Upper lobe of left lung (tissue), 6 donors: ENCODE measurements around the gene KRT27. TPM values are rescaled to one million over a fixed set of nuclear protein-coding genes. Genes with fewer than 3 reads are reported as not detected.

Experiments used
- ATAC-seq, 2 donors: fragments of 200-7000 bp; cut with Tn5 transposase; one replicate each; pipeline ENCODE4 v1.9.1; 2022; ENCODE audit warnings: mild to moderate bottlenecking in 2 of 2, moderate library complexity in 2 of 2; ENCODE audit not compliant: low FRiP score in 2 of 2
- DNase-seq, 2 donors: peaks; one replicate each; pipeline ENCODE4 v3.0.0-alpha.2; 2019 to 2020
- H3K27ac ChIP-seq, 4 donors: fragments of 200-600 bp; sonication (generic); one replicate each; pipeline ENCODE4 v1.5.1; 2016 to 2019
- H3K27me3 ChIP-seq, 4 donors: fragments of 200-600 bp; sonication (generic); one replicate each; pipeline ENCODE4 v1.5.1; 2017 to 2019
- H3K36me3 ChIP-seq, 4 donors: fragments of 200-600 bp; sonication (generic); one replicate each; pipeline ENCODE4 v1.5.1; 2016 to 2019
- H3K4me1 ChIP-seq, 4 donors: fragments of 200-600 bp; sonication (generic); one replicate each; pipeline ENCODE4 v1.5.1; 2018 to 2019
- H3K4me3 ChIP-seq, 4 donors: fragments of 200-600 bp; sonication (generic); one replicate each; pipeline ENCODE4 v1.5.1; 2017 to 2019; ENCODE audit warnings: mild to moderate bottlenecking in 2 of 4, moderate library complexity in 1 of 4
- H3K9me3 ChIP-seq, 4 donors: fragments of 200-600 bp; sonication (generic); one replicate each; pipeline ENCODE4 v1.5.1; 2018 to 2019
- CTCF ChIP-seq, 6 experiments: fragments of 450-650 bp in 4 of 6; fragments of 200-600 bp in 2 of 6; sonication (generic) in 2 of 6; IDR thresholded peaks; one replicate each; pipeline ENCODE4 v1.5.1; 2016 to 2019; ENCODE audit warnings: antibody characterized with exemption in 6 of 6
- EP300 ChIP-seq, 4 donors: sonication (generic); formaldehyde crosslinking; IDR thresholded peaks; one replicate each; pipeline ENCODE4 v1.5.1; 2017; ENCODE audit warnings: antibody characterized with exemption in 4 of 4, control low read depth in 2 of 4
- POLR2A ChIP-seq, 4 donors: fragments of 450-650 bp; IDR thresholded peaks; one replicate each; pipeline ENCODE4 v1.5.1; 2016 to 2017; ENCODE audit warnings: antibody characterized with exemption in 4 of 4, mild to moderate bottlenecking in 2 of 4
- POLR2AphosphoS5 ChIP-seq, 2 donors: sonication (generic); formaldehyde crosslinking; IDR thresholded peaks; one replicate each; pipeline ENCODE4 v1.5.1; 2017; ENCODE audit warnings: antibody characterized with exemption in 2 of 2
- WGBS, 2 donors: methylation state at CpG; one replicate each; pipeline ENCODE4 v1.1.5; 2017 to 2018; 5-methylcytosine and 5-hydroxymethylcytosine counted together
- total RNA-seq, 6 donors: library from RNA; depleted of rRNA in 4 of 6; stranded (reverse); fragments of >200 nt in 4 of 6; gene quantifications; one replicate each; pipeline versions ENCODE4 v1.1.0 to v1.2.1, GENCODE V29; 2016 to 2021
- donor health status: DM: no; HTN: no; CAD: no; lungs with moderate emphysema.
- donor health status: DM: no; HTN: yes; CAD: no; lungs with severe emphysema.

Gene KRT27
- total RNA-seq, 6 donors from 2014 or later, result 0.24 to 1.4 (median 0.65) TPM; not detected in 2

- DNase-seq, result no peak
- no peaks in the 10 kb centered on the region for H3K4me1 ChIP-seq
- no peak for TF ChIP-seq EP300 (IDR thresholded peaks at IDR 0.05)
- no peak for TF ChIP-seq POLR2AphosphoS5 (IDR thresholded peaks at IDR 0.05)
- no peak for TF ChIP-seq POLR2A (IDR thresholded peaks at IDR 0.05)
- TF ChIP-seq CTCF (IDR thresholded peaks at IDR 0.05), result no peak
- H3K27ac ChIP-seq, result no peak overlapping the region
- WGBS, 2 donors, result 81 to 83% methylated on average over 2 of the region's 2 CpGs
- peaks cover 4 to 19% (median 15%) of the 10 kb centered on the region in 4 donors for H3K9me3 ChIP-seq
- H3K4me3 ChIP-seq, result no peak overlapping the region
- H3K27me3 ChIP-seq, result no peaks in the 10 kb centered on the region
- no peaks in the 10 kb centered on the region for H3K36me3 ChIP-seq
- no peak for ATAC-seq
These were observed 16.7 kb downstream of the KRT27 start for GRCh38 chr17:40765657-40766056.

GRCh38 chr17:40763752-40764151 is 18.6 kb downstream of the KRT27 start:
- ATAC-seq, result no peak
- peaks cover 18 to 34% (median 28%) of the 10 kb centered on the region in 4 donors for H3K9me3 ChIP-seq
- no peaks in the 10 kb centered on the region for H3K36me3 ChIP-seq
- no peaks in the 10 kb centered on the region for H3K4me1 ChIP-seq
- no peak for DNase-seq
- no peaks in the 10 kb centered on the region for H3K27me3 ChIP-seq
- WGBS, 2 donors, result 81 to 91% methylated on average over 1 of the region's 1 CpG
- no peak for TF ChIP-seq POLR2AphosphoS5 (IDR thresholded peaks at IDR 0.05)
- H3K27ac ChIP-seq, result no peak overlapping the region
- H3K4me3 ChIP-seq, result no peak overlapping the region

GRCh38 chr17:40760105-40761016 is 22.0 kb downstream of the KRT27 start:
- no peak for ATAC-seq
- Histone ChIP-seq H3K4me3 (no peak overlapping the region), H3K27me3 (no peaks in the 10 kb centered on the region), H3K36me3 (no peaks in the 10 kb centered on the region), H3K27ac (no peak overlapping the region), H3K9me3 (peaks cover 18 to 34% (median 28%) of the 10 kb centered on the region in 4 donors), H3K4me1 (no peaks in the 10 kb centered on the region)
- no peak for DNase-seq
- WGBS, 2 donors, result 22 to 29% methylated on average over 1 of the region's 1 CpG
- TF ChIP-seq POLR2AphosphoS5 (IDR thresholded peaks at IDR 0.05) (no peak), EP300 (IDR thresholded peaks at IDR 0.05) (no peak), POLR2A (IDR thresholded peaks at IDR 0.05) (no peak), CTCF (IDR thresholded peaks at IDR 0.05) (no peak)

GRCh38 chr17:40755231-40755630 is 27.1 kb downstream of the KRT27 start, which contains the start of gene KRT25:
TSS of gene KRT25 (minus strand) at chr17:40755331. CDS start at chr17:40755271, 60 bp downstream.
- TF ChIP-seq EP300 (IDR thresholded peaks at IDR 0.05), result no peak
- TF ChIP-seq CTCF (IDR thresholded peaks at IDR 0.05), result no peak
- TF ChIP-seq POLR2A (IDR thresholded peaks at IDR 0.05), result no peak
- no peak for TF ChIP-seq POLR2AphosphoS5 (IDR thresholded peaks at IDR 0.05)
- WGBS, 2 donors, result 77 to 85% methylated on average over 4 of the region's 4 CpGs
- peaks cover 7 to 14% (median 10%) of the 10 kb centered on the region in 4 donors for H3K9me3 ChIP-seq
- no peak for ATAC-seq
- no peak for DNase-seq
- no peaks in the 10 kb centered on the region for H3K4me1 ChIP-seq
- no peak within 1 kb of the TSS for H3K4me3 ChIP-seq
- no peak within 1 kb of the TSS for H3K27ac ChIP-seq
- no peaks in the 10 kb centered on the region for H3K36me3 ChIP-seq
- H3K27me3 ChIP-seq, result no peaks in the 10 kb centered on the region

- TF ChIP-seq EP300 (IDR thresholded peaks at IDR 0.05) (no peak), POLR2A (IDR thresholded peaks at IDR 0.05) (no peak), CTCF (IDR thresholded peaks at IDR 0.05) (no peak), POLR2AphosphoS5 (IDR thresholded peaks at IDR 0.05) (no peak)
- no peaks in the 10 kb centered on the region for H3K27me3 ChIP-seq
- no peak overlapping the region for H3K4me3 ChIP-seq
- WGBS, 2 donors, result 91 to 98% methylated on average over 3 of the region's 3 CpGs
- no peaks in the 10 kb centered on the region for H3K4me1 ChIP-seq
- H3K9me3 ChIP-seq, result peaks cover 0 to 1% (median 0%) of the 10 kb centered on the region in 4 donors
- H3K27ac ChIP-seq, result no peak overlapping the region
- ATAC-seq (no peak), DNase-seq (no peak)
- no peaks in the 10 kb centered on the region for H3K36me3 ChIP-seq
These were observed 28.5 kb downstream of the KRT27 start for GRCh38 chr17:40753804-40754203.
